ENCODE results near the gene NAGLU.
"Not testable (repeated sequence)": the region's sequence is repeated elsewhere in the genome, so short reads cannot be mapped to it uniquely, and the experiment has no call there.

The NAGLU gene

GRCh38 chr17:42537826-42538451 lies 1.9 kb downstream of the NAGLU start:
- no peak for DNase-seq (ENCODE audit: extremely low spot score)
- no peak for TF ChIP-seq CTCF (IDR thresholded peaks at IDR 0.05; ENCODE audit: control extremely low read depth, extremely low read depth, low read depth, missing control alignments)
- POLR2A ChIA-PET = no interaction called here
- CTCF ChIA-PET = no interaction called here

GRCh38 chr17:42538482-42538881 lies 2.4 kb downstream of the NAGLU start:
- POLR2A ChIA-PET = no interaction called here
- TF ChIP-seq CTCF (IDR thresholded peaks at IDR 0.05; ENCODE audit: control extremely low read depth, extremely low read depth, low read depth, missing control alignments) = no peak

DNA sequence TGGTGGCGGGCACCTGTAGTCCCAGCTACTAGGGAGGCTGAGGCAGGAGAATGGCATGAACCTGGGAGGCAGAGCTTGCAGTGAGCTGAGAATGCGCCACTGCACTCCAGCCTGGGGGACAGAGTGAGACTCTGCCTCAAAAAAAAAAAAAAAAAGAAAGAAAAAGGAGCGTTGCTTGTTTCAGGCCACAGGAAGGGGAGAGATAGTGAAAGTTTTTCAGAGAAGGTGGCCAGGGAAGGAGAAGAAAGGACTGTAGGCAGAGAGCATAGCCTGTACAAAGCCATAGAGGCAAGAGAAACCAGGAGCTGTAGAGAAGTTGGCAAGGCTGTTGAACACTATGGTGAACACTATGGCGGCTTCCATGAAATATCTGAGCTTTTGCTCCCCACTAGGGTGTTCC lies 4.5 kb downstream of the NAGLU start:
- CTCF ChIA-PET = interaction anchor here (0.9 to 2.2 kb wide), 2 partner anchors 13 to 284 kb away, joined by 3 to 6 read pairs; partner anchors contain the start of gene BECN1
- POLR2A ChIA-PET; DNase-seq (ENCODE audit: extremely low spot score): not testable (repeated sequence)

More at GRCh38 chr17:42538482-42538881, 2.4 kb downstream of the NAGLU start:
- CTCF ChIA-PET = interaction anchor here (0.9 kb wide), 1 partner anchor 10 kb away, joined by 4 read pairs; no protein-coding TSS in a partner anchor
- no peak for DNase-seq (ENCODE audit: extremely low spot score)

- TF ChIP-seq CTCF (IDR thresholded peaks at IDR 0.05; ENCODE audit: control extremely low read depth, extremely low read depth, low read depth, missing control alignments) = no peak
Observed at GRCh38 chr17:42541041-42541833, 5.2 kb downstream of the NAGLU start.

DNA sequence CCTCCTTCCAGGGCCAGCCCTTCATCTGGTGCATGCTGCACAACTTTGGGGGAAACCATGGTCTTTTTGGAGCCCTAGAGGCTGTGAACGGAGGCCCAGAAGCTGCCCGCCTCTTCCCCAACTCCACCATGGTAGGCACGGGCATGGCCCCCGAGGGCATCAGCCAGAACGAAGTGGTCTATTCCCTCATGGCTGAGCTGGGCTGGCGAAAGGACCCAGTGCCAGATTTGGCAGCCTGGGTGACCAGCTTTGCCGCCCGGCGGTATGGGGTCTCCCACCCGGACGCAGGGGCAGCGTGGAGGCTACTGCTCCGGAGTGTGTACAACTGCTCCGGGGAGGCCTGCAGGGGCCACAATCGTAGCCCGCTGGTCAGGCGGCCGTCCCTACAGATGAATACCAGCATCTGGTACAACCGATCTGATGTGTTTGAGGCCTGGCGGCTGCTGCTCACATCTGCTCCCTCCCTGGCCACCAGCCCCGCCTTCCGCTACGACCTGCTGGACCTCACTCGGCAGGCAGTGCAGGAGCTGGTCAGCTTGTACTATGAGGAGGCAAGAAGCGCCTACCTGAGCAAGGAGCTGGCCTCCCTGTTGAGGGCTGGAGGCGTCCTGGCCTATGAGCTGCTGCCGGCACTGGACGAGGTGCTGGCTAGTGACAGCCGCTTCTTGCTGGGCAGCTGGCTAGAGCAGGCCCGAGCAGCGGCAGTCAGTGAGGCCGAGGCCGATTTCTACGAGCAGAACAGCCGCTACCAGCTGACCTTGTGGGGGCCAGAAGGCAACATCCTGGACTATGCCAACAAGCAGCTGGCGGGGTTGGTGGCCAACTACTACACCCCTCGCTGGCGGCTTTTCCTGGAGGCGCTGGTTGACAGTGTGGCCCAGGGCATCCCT lies 7.4 kb downstream of the NAGLU start:
- DNase-seq (ENCODE audit: extremely low spot score) = no peak
- CTCF ChIA-PET = interaction anchor here (1.1 kb wide), 1 partner anchor 35 kb away, joined by 3 read pairs; no protein-coding TSS in a partner anchor
- no peak for TF ChIP-seq CTCF (IDR thresholded peaks at IDR 0.05; ENCODE audit: control extremely low read depth, extremely low read depth, low read depth, missing control alignments)
- POLR2A ChIA-PET = interaction anchor here (0.6 kb wide), 1 partner anchor 216 kb away, joined by 4 read pairs; no protein-coding TSS in a partner anchor

More at GRCh38 chr17:42541041-42541833, 5.2 kb downstream of the NAGLU start:
- ChIA-PET CTCF (interaction anchor here (0.9 to 2.2 kb wide), 4 partner anchors 11 to 283 kb away, joined by 3 to 6 read pairs (median 3); partner anchors contain the start of gene BECN1), POLR2A (no interaction called here)
- DNase-seq (ENCODE audit: extremely low spot score) = no peak

- no peak for DNase-seq (ENCODE audit: extremely low spot score)
- POLR2A ChIA-PET = no interaction called here
- CTCF ChIA-PET = interaction anchor here (1.0 kb wide), 1 partner anchor 31 kb away, joined by 3 read pairs; no protein-coding TSS in a partner anchor
- no peak for TF ChIP-seq CTCF (IDR thresholded peaks at IDR 0.05; ENCODE audit: control extremely low read depth, extremely low read depth, low read depth, missing control alignments)
Observed at GRCh38 chr17:42544874-42545283, 8.8 kb downstream of the NAGLU start.

DNA sequence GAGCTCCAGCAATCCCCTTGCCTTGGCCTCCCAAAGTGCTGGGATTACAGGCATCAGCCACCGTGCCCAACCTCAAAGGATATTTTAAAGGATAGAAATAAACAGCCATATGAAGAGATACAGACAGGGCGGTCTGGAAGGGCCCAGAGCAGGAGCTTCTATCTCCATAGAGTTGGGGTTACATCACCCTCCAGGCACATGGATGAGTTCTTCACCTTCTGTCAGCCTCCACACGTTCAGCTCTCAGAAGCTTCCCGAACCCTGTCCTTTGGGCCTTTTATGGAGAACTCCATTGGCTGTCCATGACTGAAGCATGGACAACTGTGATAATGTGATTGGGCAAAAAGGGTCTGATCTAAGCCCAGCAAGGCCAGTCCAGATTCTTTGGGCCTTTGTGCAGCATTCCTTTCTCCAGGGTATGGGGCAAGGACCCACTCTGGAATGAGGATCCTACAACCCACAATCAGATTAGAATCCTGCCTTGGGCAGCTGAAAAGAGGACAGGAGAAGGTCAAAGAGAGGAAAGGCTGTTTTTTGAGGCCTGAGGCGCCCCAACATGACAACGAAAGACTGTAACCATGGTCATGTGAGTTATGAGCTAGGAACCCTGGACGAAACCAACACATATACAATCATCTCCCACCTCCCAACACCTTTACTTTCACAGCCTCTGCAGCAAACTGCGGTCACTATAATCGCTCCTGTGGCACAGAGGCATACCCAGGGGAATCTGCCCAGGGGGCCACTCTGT lies 9.9 kb downstream of the NAGLU start:
- DNase-seq (ENCODE audit: extremely low spot score); POLR2A ChIA-PET: not testable (repeated sequence)
- CTCF ChIA-PET = interaction anchor here (1.0 kb wide), 1 partner anchor 32 kb away, joined by 3 read pairs; no protein-coding TSS in a partner anchor
